CD8-positive, alpha-beta memory T cell (primary cell): Measurements from ENCODE around the gene OR2T6. TPM values are rescaled to one million over a fixed set of nuclear protein-coding genes. Genes with fewer than 3 reads are reported as not detected.
A peak's percentile ranks its signal among the peaks of the same experiment; 100 is the strongest.

Experiments
- CTCF ChIA-PET: fragments of 350-600 bp; sonication (Branson Sonifier 250); formaldehyde crosslinking; loops from one replicate; lab custom pipeline; 2021; ENCODE audit warnings: antibody characterized with exemption; lab: Charles Lee
- POLR2A ChIA-PET: fragments of 350-600 bp; sonication (Branson Sonifier 250); formaldehyde crosslinking; loops from one replicate; lab custom pipeline; 2021; ENCODE audit warnings: antibody characterized with exemption; lab: Charles Lee
- DNase-seq, 5 donors: peaks; one replicate each; pipeline versions ENCODE4 v3.0.0 to v3.0.0-alpha.2; 2020 to 2022; ENCODE audit warnings: mixed read lengths in 1 of 5
- H3K27ac ChIP-seq: one replicate; pipeline ENCODE4 v1.7.0; 2013; ENCODE audit warnings: low read depth, mild to moderate bottlenecking, low read length, moderate library complexity
- H3K27me3 ChIP-seq: 2 replicates; pipeline ENCODE4 v1.7.0; 2013; ENCODE audit warnings: low read length, mild to moderate bottlenecking; ENCODE audit not compliant: insufficient read depth, poor library complexity, severe bottlenecking
- H3K36me3 ChIP-seq: 2 replicates; pipeline ENCODE4 v1.7.0; 2013; ENCODE audit warnings: mild to moderate bottlenecking, low read length, moderate library complexity; ENCODE audit not compliant: insufficient read depth
- H3K4me1 ChIP-seq: 2 replicates; pipeline ENCODE4 v1.7.0; 2013; ENCODE audit warnings: mild to moderate bottlenecking, low read length, moderate library complexity; ENCODE audit not compliant: insufficient read depth
- H3K4me3 ChIP-seq: 2 replicates; pipeline ENCODE4 v1.7.0; 2013; ENCODE audit warnings: mild to moderate bottlenecking, low read length
- H3K9me3 ChIP-seq: 2 replicates; pipeline ENCODE4 v1.7.0; 2013; ENCODE audit warnings: mild to moderate bottlenecking, low read length
- H3K27ac Mint-ChIP-seq, 8 donors: one replicate each; pipeline ENCODE4 v1.8.0; 2020 to 2021; ENCODE audit warnings: mixed read lengths in 8 of 8, mild to moderate bottlenecking in 6 of 8, inconsistent platforms in 3 of 8, moderate library complexity in 3 of 8
- H3K27me3 Mint-ChIP-seq, 2 donors: one replicate each; pipeline ENCODE4 v1.8.0; 2020 to 2021; ENCODE audit warnings: mixed read lengths in 2 of 2, mild to moderate bottlenecking in 1 of 2, moderate library complexity in 1 of 2
- H3K36me3 Mint-ChIP-seq, 3 donors: one replicate each; pipeline ENCODE4 v1.8.0; 2020 to 2021; ENCODE audit warnings: mixed read lengths in 3 of 3, inconsistent platforms in 1 of 3, mild to moderate bottlenecking in 1 of 3
- H3K4me1 Mint-ChIP-seq, 3 donors: one replicate each; pipeline ENCODE4 v1.8.0; 2020 to 2021; ENCODE audit warnings: mixed read lengths in 3 of 3, inconsistent platforms in 1 of 3, mild to moderate bottlenecking in 1 of 3
- H3K4me3 Mint-ChIP-seq, 7 donors: one replicate each; pipeline ENCODE4 v1.8.0; 2020 to 2021; ENCODE audit warnings: mixed read lengths in 7 of 7, mild to moderate bottlenecking in 6 of 7, moderate library complexity in 4 of 7, inconsistent platforms in 2 of 7
- H3K9me3 Mint-ChIP-seq, 5 donors: one replicate each; pipeline ENCODE4 v1.8.0; 2020 to 2022; ENCODE audit warnings: mixed read lengths in 5 of 5, mild to moderate bottlenecking in 3 of 5, moderate library complexity in 2 of 5, inconsistent platforms in 1 of 5
- polyA plus RNA-seq: library from polyadenylated mRNA; unstranded; fragments of 300-500 nt; fragmentation: Illumina TruSeq; gene quantifications from one replicate; pipeline ENCODE4 v1.2.3, GENCODE V29; 2021
- total RNA-seq, 2 experiments: library from RNA; stranded (reverse); gene quantifications; one replicate each; pipeline ENCODE4 v1.2.3, GENCODE V29; 2021

The OR2T6 gene
- total and polyA plus RNA-seq, 3 experiments from 2014 or later, result not detected

DNA sequence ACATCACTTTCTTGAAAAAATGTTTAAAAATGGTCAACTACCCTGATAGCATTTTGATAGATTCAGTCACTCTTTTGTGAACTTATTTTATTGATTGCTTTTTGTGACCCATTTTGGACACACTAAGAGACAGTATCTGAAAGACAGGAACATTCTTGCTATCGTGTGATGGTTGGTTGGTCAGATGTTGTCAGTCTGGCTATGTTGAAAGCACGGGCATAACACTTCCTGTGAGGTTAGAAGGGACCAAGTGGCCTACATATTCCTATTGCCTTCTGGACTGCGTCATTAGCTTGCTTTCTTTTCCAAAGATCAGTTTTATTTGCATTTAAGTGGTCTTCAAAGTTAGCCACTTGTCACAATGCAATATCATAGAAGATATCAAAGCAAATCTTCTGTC is 1.4 kb downstream of the OR2T6 start:
- no peak overlapping the region for H3K4me3 ChIP-seq
- no peaks in the 10 kb centered on the region for H3K4me1 ChIP-seq
- no peaks in the 10 kb centered on the region for H3K36me3 ChIP-seq
- no peak overlapping the region for H3K27ac ChIP-seq
- Mint-ChIP-seq H3K4me1 (peaks cover 0 to 6% (median 0%) of the 10 kb centered on the region in 3 donors), H3K9me3 (peaks cover 0 to 2% (median 0%) of the 10 kb centered on the region in 5 donors), H3K36me3 (no peaks in the 10 kb centered on the region), H3K4me3 (no peak overlapping the region), H3K27me3 (peaks cover 0 to 2% of the 10 kb centered on the region in 2 donors), H3K27ac (no peak overlapping the region)
- no peaks in the 10 kb centered on the region for H3K9me3 ChIP-seq
- POLR2A ChIA-PET, result no interaction called here
- no peaks in the 10 kb centered on the region for H3K27me3 ChIP-seq
- CTCF ChIA-PET, result no interaction called here
- DNase-seq, result no peak

DNA sequence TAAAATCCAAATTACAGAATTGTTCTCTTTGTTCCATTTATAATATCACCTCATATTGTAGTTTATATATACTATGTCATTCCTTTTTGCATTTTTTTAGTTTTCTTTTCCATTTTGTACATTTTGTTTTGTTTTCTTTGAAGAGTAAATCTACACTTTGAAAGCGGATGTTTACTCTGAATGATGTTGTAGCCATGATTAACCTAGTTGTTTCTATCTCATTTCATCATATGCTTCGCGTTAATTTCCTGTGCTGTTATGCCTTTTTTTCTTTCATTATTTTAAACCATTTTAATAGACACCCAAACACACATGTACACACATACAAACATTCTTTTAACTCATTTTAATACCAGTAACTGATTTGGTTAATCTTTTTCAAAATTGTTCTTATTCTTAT is 5.3 kb downstream of the OR2T6 start:
- ChIA-PET POLR2A (no interaction called here), CTCF (no interaction called here)
- Histone ChIP-seq H3K27me3 (no peaks in the 10 kb centered on the region), H3K4me3 (no peak overlapping the region), H3K9me3 (no peaks in the 10 kb centered on the region), H3K4me1 (no peaks in the 10 kb centered on the region), H3K36me3 (no peaks in the 10 kb centered on the region), H3K27ac (no peak overlapping the region)
- H3K4me1 Mint-ChIP-seq, result no peaks in the 10 kb centered on the region
- H3K36me3 Mint-ChIP-seq, result no peaks in the 10 kb centered on the region
- H3K4me3 Mint-ChIP-seq, result no peak overlapping the region
- no peak overlapping the region for H3K27ac Mint-ChIP-seq
- peaks cover 0 to 3% of the 10 kb centered on the region in 2 donors for H3K27me3 Mint-ChIP-seq
- peaks cover 0 to 2% (median 0%) of the 10 kb centered on the region in 5 donors for H3K9me3 Mint-ChIP-seq
- DNase-seq, result no peak

DNA sequence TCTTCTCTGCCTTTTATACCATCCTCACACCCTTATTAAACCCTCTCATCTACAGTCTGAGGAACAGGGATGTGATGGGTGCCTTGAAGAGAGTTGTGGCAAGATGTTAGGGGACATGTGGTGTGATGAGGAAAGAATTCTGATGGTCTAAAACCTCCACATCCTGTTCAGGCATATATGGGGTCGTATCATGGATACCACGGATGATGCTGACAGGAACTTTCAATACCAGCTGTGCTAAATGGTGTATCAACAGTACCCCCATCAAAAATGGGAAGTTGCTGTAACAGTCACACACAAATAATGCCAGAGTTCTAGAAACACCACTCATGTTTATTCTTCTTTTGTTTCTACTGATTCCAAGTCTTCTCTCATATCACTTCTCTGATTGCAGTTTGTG is 12.9 kb downstream of the OR2T6 start:
- Mint-ChIP-seq H3K4me3 (no peak overlapping the region), H3K36me3 (no peaks in the 10 kb centered on the region), H3K9me3 (peaks cover 0 to 4% (median 0%) of the 10 kb centered on the region in 5 donors), H3K27me3 (peaks cover 3 to 14% of the 10 kb centered on the region in 2 donors), H3K4me1 (no peaks in the 10 kb centered on the region), H3K27ac (no peak overlapping the region)
- Histone ChIP-seq H3K9me3 (no peaks in the 10 kb centered on the region), H3K27ac (no peak overlapping the region), H3K36me3 (no peaks in the 10 kb centered on the region), H3K4me1 (no peaks in the 10 kb centered on the region), H3K27me3 (no peaks in the 10 kb centered on the region), H3K4me3 (no peak overlapping the region)
- CTCF ChIA-PET, result no interaction called here
- no peak for DNase-seq
- POLR2A ChIA-PET, result no interaction called here

DNA sequence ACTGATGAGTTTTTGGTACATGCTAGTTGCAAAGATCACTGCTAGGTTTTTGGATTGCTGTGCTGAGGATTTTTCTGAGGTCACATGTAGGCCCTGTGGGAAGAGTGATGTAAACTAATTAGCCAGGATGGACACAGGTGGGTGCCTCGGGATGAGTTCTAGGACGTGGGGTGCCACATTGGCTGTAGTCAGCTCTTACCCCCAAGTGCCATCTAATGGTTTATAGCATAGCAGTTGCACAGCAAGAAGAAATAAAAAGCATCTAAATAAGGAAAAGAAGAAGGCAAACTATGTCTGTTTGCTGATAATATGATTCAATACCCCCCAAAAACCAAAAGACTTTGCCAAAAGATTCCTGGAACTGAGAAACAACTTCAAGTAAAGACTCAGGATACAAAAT is 17.5 kb downstream of the OR2T6 start:
- Histone ChIP-seq H3K27me3 (no peaks in the 10 kb centered on the region), H3K27ac (no peak overlapping the region), H3K9me3 (no peaks in the 10 kb centered on the region), H3K4me3 (no peak overlapping the region), H3K36me3 (no peaks in the 10 kb centered on the region), H3K4me1 (no peaks in the 10 kb centered on the region)
- Mint-ChIP-seq H3K27ac (no peak overlapping the region), H3K4me1 (no peaks in the 10 kb centered on the region), H3K9me3 (peaks cover 0 to 5% (median 4%) of the 10 kb centered on the region in 5 donors), H3K27me3 (peaks cover 3 to 4% of the 10 kb centered on the region in 2 donors), H3K36me3 (no peaks in the 10 kb centered on the region), H3K4me3 (no peak overlapping the region)
- DNase-seq, result no peak
- ChIA-PET CTCF (no interaction called here), POLR2A (no interaction called here)

DNA sequence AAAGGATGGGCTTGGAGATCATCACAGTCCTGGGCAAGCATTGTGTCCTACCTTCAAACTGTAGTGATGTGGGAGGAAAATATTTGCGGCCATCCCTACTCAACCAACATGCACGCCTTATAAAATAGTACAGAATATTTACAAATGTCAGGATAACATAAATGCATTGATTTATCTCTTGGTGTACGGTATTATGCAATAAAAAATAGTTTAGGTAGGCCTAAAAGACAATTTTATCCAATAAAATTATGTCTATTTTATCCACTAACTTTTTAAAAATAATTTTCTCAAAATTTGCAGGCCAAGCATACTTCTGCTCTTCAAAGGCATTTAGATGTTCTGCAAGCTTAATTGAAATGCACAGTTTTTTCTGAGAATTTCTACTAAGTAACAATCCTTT is 27.2 kb downstream of the OR2T6 start, which contains the start of gene OR2T1:
Gene OR2T1 (plus strand): TSS at position 301 of the 400 bp plus-strand sequence. CDS start 3,100 bp downstream, outside the sequence.
- peaks cover 0 to 1% of the 10 kb centered on the region in 2 donors for H3K27me3 Mint-ChIP-seq
- Histone ChIP-seq H3K4me1 (no peaks in the 10 kb centered on the region), H3K27me3 (no peaks in the 10 kb centered on the region), H3K27ac (no peak within 1 kb of the TSS), H3K4me3 (no peak within 1 kb of the TSS), H3K36me3 (no peaks in the 10 kb centered on the region), H3K9me3 (no peaks in the 10 kb centered on the region)
- H3K36me3 Mint-ChIP-seq, result no peaks in the 10 kb centered on the region
- no peak within 1 kb of the TSS for H3K4me3 Mint-ChIP-seq
- ChIA-PET CTCF (no interaction called here), POLR2A (no interaction called here)
- H3K27ac Mint-ChIP-seq, result no peak within 1 kb of the TSS
- no peak for DNase-seq
- H3K9me3 Mint-ChIP-seq, result peaks cover 0 to 3% (median 0%) of the 10 kb centered on the region in 5 donors
- no peaks in the 10 kb centered on the region for H3K4me1 Mint-ChIP-seq

DNA sequence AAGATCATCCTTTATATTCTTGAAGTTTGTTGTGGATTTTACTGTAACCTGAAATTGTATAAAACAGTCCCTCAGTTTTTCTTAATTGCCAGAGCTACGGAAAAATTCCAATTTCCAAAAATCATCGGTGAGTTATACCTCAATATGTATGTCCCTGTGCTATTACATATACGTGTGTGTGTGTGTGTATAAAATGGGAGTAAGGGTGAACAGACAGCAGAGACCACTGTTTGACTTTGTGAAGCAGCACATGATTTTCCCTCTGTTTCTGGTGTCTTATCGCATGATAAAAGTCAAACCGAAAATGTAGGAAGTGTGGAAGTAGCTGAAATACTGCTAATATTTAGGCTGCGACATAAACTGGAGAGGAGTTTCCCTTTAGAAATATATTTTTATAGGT is 28.5 kb downstream of the OR2T6 start:
- Mint-ChIP-seq H3K9me3 (peaks cover 0 to 3% (median 0%) of the 10 kb centered on the region in 5 donors), H3K36me3 (no peaks in the 10 kb centered on the region), H3K4me3 (no peak overlapping the region), H3K27ac (no peak overlapping the region), H3K4me1 (no peaks in the 10 kb centered on the region), H3K27me3 (peaks cover 0 to 1% of the 10 kb centered on the region in 2 donors)
- peak in 1 of 5 donors; percentile 17 for DNase-seq
- Histone ChIP-seq H3K4me3 (no peak overlapping the region), H3K27me3 (no peaks in the 10 kb centered on the region), H3K9me3 (no peaks in the 10 kb centered on the region), H3K4me1 (no peaks in the 10 kb centered on the region), H3K36me3 (no peaks in the 10 kb centered on the region), H3K27ac (no peak overlapping the region)
- ChIA-PET POLR2A (no interaction called here), CTCF (interaction anchor here (0.7 kb wide), 1 partner anchor 401 kb away, joined by 3 read pairs; no protein-coding TSS in a partner anchor)

DNA sequence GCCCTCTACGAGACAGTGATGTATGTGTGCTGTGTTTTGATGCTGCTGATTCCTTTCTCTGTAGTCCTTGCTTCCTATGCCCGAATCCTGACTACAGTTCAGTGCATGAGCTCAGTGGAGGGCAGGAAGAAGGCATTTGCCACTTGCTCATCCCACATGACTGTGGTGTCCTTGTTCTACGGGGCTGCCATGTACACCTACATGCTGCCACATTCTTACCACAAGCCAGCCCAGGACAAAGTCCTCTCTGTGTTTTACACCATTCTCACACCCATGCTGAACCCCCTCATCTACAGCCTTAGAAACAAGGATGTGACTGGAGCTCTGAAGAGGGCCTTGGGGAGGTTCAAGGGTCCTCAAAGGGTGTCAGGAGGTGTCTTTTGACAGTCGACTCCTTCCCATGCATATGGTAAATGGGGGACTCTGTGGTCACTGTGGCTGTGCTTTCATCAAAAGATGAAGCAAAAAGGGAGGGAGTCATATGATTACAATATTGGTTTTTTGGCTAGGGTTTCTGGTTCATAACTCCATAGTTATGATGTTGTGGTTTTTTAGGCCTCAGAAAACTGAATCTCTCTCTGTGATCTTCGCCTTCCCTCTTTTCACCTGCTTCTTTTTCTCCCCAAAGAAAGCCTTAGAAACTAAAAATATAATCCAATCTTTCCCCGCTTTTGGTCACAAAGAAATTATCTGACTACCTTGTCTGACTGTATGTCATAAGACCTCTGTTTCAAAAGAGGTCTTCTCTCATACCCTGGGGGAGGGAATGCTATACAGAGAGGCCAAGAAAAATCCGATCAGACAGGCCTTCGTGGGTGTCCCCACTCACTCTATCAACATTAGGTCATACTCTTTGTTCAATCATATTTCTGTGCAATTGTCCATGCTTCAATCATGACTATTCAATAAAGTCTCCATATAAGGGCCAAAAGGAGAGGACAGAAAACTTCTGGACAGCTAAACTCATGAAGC is 31.5 kb downstream of the OR2T6 start:
- Histone ChIP-seq H3K27me3 (no peaks in the 10 kb centered on the region), H3K9me3 (no peaks in the 10 kb centered on the region), H3K36me3 (no peaks in the 10 kb centered on the region), H3K4me3 (no peak overlapping the region), H3K27ac (no peak overlapping the region), H3K4me1 (no peaks in the 10 kb centered on the region)
- no peak overlapping the region for H3K4me3 Mint-ChIP-seq
- H3K9me3 Mint-ChIP-seq, result peaks cover 2 to 12% (median 4%) of the 10 kb centered on the region in 5 donors
- POLR2A ChIA-PET, result no interaction called here
- H3K36me3 Mint-ChIP-seq, result peaks cover 0 to 2% (median 0%) of the 10 kb centered on the region in 3 donors
- no peak overlapping the region for H3K27ac Mint-ChIP-seq
- peaks cover 0 to 1% of the 10 kb centered on the region in 2 donors for H3K27me3 Mint-ChIP-seq
- DNase-seq, result no peak
- H3K4me1 Mint-ChIP-seq, result no peaks in the 10 kb centered on the region
- CTCF ChIA-PET, result no interaction called here

DNA sequence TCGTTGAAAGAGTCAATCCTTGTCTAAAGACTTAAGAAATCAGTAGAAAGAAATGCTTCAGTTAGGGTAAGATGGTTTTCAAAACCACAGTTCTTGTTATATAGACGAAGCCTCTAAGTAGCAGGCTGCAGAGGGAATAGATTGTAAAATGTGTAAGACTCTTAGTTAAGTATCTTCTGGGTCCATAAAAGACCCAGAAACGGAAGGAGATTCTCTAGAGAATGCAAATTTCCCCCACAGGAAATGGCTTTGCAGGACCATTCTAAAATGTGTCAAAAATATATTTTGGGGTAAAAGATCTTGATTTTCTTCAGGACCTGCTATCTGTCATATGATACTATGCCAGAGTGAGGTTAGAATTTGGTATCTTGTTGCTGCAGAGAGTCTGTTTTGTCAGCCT is 40.7 kb downstream of the OR2T6 start:
- Mint-ChIP-seq H3K27me3 (no peaks in the 10 kb centered on the region), H3K4me3 (no peak overlapping the region), H3K27ac (no peak overlapping the region), H3K9me3 (peaks cover 3 to 12% (median 9%) of the 10 kb centered on the region in 5 donors), H3K4me1 (peaks cover 0 to 4% (median 0%) of the 10 kb centered on the region in 3 donors), H3K36me3 (peaks cover 0 to 4% (median 3%) of the 10 kb centered on the region in 3 donors)
- CTCF ChIA-PET, result no interaction called here
- peaks cover 3% of the 10 kb centered on the region for H3K9me3 ChIP-seq
- DNase-seq, result no peak
- H3K4me3 ChIP-seq, result no peak overlapping the region
- H3K27me3 ChIP-seq, result no peaks in the 10 kb centered on the region
- POLR2A ChIA-PET, result no interaction called here
- H3K4me1 ChIP-seq, result peaks cover 29% of the 10 kb centered on the region
- H3K27ac ChIP-seq, result no peak overlapping the region
- H3K36me3 ChIP-seq, result no peaks in the 10 kb centered on the region
